GM20431 (cell line): ENCODE measurements around the gene TLR9.
"Not testable (repeated sequence)": the region's sequence is repeated elsewhere in the genome, so short reads cannot be mapped to it uniquely, and the experiment has no call there.

ENCODE experiments used
- in situ Hi-C: fragments of 300-500 bp; cut with MseI, MboI; formaldehyde crosslinking; loops from one replicate; pipeline ENCODE4 v1.15.0; 2020; ENCODE audit warnings: low sequenced_read_pairs; ENCODE audit not compliant: unreplicated experiment

The TLR9 gene, protein sequence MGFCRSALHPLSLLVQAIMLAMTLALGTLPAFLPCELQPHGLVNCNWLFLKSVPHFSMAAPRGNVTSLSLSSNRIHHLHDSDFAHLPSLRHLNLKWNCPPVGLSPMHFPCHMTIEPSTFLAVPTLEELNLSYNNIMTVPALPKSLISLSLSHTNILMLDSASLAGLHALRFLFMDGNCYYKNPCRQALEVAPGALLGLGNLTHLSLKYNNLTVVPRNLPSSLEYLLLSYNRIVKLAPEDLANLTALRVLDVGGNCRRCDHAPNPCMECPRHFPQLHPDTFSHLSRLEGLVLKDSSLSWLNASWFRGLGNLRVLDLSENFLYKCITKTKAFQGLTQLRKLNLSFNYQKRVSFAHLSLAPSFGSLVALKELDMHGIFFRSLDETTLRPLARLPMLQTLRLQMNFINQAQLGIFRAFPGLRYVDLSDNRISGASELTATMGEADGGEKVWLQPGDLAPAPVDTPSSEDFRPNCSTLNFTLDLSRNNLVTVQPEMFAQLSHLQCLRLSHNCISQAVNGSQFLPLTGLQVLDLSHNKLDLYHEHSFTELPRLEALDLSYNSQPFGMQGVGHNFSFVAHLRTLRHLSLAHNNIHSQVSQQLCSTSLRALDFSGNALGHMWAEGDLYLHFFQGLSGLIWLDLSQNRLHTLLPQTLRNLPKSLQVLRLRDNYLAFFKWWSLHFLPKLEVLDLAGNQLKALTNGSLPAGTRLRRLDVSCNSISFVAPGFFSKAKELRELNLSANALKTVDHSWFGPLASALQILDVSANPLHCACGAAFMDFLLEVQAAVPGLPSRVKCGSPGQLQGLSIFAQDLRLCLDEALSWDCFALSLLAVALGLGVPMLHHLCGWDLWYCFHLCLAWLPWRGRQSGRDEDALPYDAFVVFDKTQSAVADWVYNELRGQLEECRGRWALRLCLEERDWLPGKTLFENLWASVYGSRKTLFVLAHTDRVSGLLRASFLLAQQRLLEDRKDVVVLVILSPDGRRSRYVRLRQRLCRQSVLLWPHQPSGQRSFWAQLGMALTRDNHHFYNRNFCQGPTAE

DNA sequence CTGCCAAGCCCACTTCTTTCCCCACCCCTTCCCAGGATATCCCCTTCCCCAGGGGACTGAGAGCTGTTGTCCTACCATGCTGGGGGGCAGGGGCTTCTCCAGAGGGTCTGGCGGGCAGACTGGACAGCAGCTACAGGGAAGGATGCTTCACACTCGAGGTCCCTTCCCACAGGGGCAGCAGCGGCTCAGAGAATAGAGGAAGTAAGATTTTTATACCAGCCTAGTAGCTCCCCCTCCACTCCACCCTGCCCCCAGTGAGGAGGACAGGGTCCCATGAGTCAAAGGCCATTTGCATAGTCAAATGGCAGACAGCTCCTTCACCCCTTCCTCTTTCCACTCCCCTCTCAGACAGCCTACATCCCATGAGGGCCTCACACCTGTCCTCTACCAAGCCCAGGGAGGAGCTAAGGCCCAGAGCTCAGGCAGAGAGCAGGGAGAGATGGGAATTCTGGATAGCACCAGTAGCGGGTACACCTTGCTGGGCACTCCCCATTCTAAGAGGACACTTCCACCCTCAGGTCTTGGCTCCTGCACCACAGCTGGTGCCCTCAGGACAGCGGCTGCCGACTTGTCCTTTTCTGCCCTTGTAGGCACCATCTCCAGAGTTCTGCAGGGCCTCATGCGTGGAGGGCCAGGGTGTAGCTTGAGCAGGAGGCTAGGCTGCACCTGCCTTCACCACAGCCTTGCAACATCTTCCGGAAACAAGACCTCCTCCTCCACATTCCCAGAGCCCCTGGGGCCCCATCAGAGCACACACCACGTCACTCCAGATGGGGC lies at the start of gene TLR9:
Gene TLR9, minus strand, starts transcription at position 194 of the 777 bp plus-strand sequence. Its CDS starts 116 bp downstream, at position 78.
- in situ Hi-C loops = no loop called here

DNA sequence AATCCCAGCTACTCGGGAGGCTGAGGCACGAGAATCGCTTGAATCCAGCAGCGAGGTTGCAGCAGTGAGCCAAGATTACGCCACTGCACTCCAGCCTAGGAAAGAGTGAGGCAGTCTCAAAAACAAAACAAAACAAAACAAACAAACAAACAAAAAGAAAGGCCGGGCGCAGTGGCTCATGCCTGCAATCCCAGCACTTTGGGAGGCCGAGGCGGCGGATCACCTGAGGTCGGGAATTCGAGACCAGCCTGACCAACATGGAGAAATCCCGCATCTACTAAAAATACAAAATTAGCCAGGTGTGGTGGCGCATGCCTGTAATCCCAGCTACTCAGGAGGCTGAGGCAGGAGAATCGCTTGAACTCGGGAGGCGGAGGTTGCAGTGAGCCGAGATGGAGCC lies 49.3 kb upstream of the TLR9 start:
- in situ Hi-C loops = not testable (repeated sequence)

- in situ Hi-C loops = no loop called here
These were observed 47.4 kb upstream of the TLR9 start for GRCh38 chr3:52272831-52273230.

- in situ Hi-C loops = not testable (repeated sequence)
These were observed 46.7 kb upstream of the TLR9 start for GRCh38 chr3:52272172-52272571.

GRCh38 chr3:52270252-52270754 lies 44.9 kb upstream of the TLR9 start:
- in situ Hi-C loops = no loop called here

GRCh38 chr3:52269776-52270175 lies 44.3 kb upstream of the TLR9 start:
- in situ Hi-C loops = no loop called here

- in situ Hi-C loops = no loop called here
These were observed 42.6 kb upstream of the TLR9 start for GRCh38 chr3:52268036-52268435.

- in situ Hi-C loops = no loop called here
These were observed 39.9 kb upstream of the TLR9 start for GRCh38 chr3:52265387-52265786.

DNA sequence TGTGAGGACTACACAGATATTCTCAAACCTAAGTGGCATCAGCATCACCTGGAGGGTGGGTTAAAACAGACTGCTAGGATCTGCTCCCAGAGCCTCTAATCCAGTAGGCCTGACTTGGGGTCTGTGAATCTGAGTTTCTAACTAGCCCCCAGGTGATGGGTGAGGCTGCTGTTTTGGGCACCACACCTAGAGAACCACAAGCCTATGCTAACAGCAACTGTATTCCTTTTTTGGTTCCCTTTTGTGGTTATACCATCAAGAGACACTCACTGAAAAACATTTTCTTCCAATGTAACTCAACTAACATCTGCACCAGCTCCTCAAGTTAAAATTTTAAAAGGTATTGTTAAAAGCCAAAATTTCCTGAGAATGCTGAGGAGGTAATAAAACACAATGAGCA lies 37.0 kb upstream of the TLR9 start:
- in situ Hi-C loops = no loop called here

- in situ Hi-C loops = no loop called here
These were observed 34.0 kb upstream of the TLR9 start for GRCh38 chr3:52259448-52259847.

GRCh38 chr3:52259035-52259434 lies 33.6 kb upstream of the TLR9 start:
- in situ Hi-C loops = no loop called here

DNA sequence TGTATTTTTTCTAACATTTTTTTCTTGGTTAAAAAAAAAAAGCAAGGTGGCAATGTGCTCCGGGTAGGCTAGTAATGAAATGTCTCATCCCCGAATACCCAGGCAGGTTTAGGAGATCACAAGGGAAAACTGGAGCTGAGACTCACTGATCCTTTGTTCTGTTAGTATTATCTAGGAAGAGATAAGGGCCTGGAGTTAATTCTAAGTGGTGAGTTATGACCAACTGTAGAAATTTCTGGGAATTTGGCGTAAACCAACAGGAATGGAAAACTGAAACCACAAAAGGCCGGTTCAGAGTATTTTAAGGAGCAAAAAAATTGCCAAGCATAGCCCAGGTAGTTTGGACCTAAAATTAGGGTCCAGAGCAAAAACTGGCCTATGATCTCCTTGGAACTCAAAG lies 32.5 kb upstream of the TLR9 start:
- in situ Hi-C loops = no loop called here

GRCh38 chr3:52256622-52257021 lies 31.2 kb upstream of the TLR9 start:
- in situ Hi-C loops = no loop called here

DNA sequence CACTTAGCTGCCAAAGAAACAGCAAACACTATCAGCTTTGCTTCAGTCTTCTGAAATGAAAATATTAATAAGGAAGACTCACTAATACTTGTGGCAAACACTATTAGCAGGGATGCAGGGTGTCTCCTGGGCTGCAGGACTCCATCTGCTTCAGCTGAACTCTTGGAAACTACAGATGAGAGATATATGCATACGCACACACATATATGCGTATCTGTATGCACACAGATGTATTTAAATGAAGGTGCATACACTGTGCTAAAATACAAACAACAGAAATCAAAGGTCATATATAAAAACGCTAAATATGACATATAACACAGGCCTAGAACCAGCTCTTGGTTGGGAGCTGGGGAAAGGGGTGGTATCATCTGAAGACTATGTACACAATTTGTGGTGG lies 30.7 kb upstream of the TLR9 start:
- in situ Hi-C loops = no loop called here

GRCh38 chr3:52254608-52255007 lies 29.2 kb upstream of the TLR9 start:
- in situ Hi-C loops = no loop called here

GRCh38 chr3:52253314-52254304 lies 28.2 kb upstream of the TLR9 start:
- in situ Hi-C loops = no loop called here

DNA sequence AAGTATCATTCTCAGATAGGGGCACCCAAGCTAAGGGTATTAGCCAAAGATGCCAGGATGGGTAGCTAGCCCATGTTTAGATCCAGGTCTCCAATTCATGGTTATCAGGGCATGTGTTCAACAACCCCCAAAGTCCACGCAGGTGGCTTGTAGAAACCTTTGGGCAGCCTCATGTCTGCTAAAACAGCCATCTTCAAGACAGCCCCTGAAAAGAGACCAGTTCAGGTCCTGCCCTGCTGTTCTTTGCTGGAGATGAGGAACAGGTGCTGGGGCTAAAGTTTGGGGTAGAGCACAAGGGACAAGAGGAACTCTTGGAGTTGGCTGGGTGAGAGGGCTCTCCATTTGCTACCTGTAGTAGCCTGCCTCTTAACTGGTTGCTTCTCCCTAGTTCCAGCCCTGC lies 24.7 kb upstream of the TLR9 start:
- in situ Hi-C loops = no loop called here

GRCh38 chr3:52249683-52250082 lies 24.2 kb upstream of the TLR9 start:
- in situ Hi-C loops = no loop called here
